GM23248 (cell line): ENCODE results near the gene CAMTA1. TPM values are rescaled to one million over a fixed set of nuclear protein-coding genes. Genes with fewer than 3 reads are reported as not detected.

Source experiments
- DNase-seq: peaks from one replicate; pipeline ENCODE4 v3.0.0-alpha.2; 2015
- H2AFZ ChIP-seq: fragments of 200-600 bp; sonication (generic); 2 replicates; pipeline ENCODE4 v1.6.1; 2016; ENCODE audit warnings: antibody characterized with exemption
- H3F3A ChIP-seq: fragments of 200-600 bp; sonication (generic); 2 replicates; pipeline ENCODE4 v1.6.1; 2016; ENCODE audit warnings: mild to moderate bottlenecking, antibody characterized with exemption, mixed run types; ENCODE audit not compliant: insufficient read depth
- H3K27ac ChIP-seq: fragments of 200-600 bp; sonication (generic); 2 replicates; pipeline ENCODE4 v1.5.1; 2016; ENCODE audit warnings: mild to moderate bottlenecking
- H3K27me3 ChIP-seq: fragments of 200-600 bp; sonication (generic); replicated peaks from 2 replicates; pipeline ENCODE4 v1.6.1; 2016; ENCODE audit warnings: mild to moderate bottlenecking; ENCODE audit not compliant: insufficient read depth
- H3K36me3 ChIP-seq: fragments of 200-600 bp; sonication (generic); 2 replicates; pipeline ENCODE4 v1.6.1; 2016; ENCODE audit warnings: low read depth, mild to moderate bottlenecking
- H3K4me1 ChIP-seq: fragments of 200-600 bp; sonication (generic); 2 replicates; pipeline ENCODE4 v1.6.1; 2016; ENCODE audit warnings: mild to moderate bottlenecking; ENCODE audit not compliant: insufficient read depth
- H3K4me2 ChIP-seq: fragments of 200-600 bp; sonication (generic); one replicate; pipeline ENCODE4 v1.6.1; 2016; ENCODE audit warnings: mild to moderate bottlenecking; ENCODE audit not compliant: unreplicated experiment
- H3K4me3 ChIP-seq: fragments of 200-600 bp; sonication (generic); 2 replicates; pipeline ENCODE4 v1.5.1; 2016; ENCODE audit warnings: mild to moderate bottlenecking
- H3K79me2 ChIP-seq: fragments of 200-600 bp; sonication (generic); 2 replicates; pipeline ENCODE4 v1.6.1; 2016; ENCODE audit warnings: mild to moderate bottlenecking; ENCODE audit not compliant: insufficient read depth
- H3K9ac ChIP-seq: fragments of 200-600 bp; sonication (generic); 2 replicates; pipeline ENCODE4 v1.6.1; 2016; ENCODE audit warnings: mild to moderate bottlenecking
- H3K9me2 ChIP-seq: fragments of 200-600 bp; sonication (generic); 2 replicates; pipeline ENCODE4 v1.6.1; 2016; ENCODE audit warnings: mixed run types, mild to moderate bottlenecking, moderate library complexity; ENCODE audit not compliant: insufficient read depth
- H3K9me3 ChIP-seq: fragments of 200-600 bp; sonication (generic); one replicate; pipeline ENCODE4 v1.6.1; 2017; ENCODE audit warnings: low read depth
- H4K20me1 ChIP-seq: fragments of 200-600 bp; sonication (generic); 2 replicates; pipeline ENCODE4 v1.6.0; 2016; ENCODE audit not compliant: insufficient read depth
- EZH2 ChIP-seq: fragments of 200-600 bp; sonication (generic); IDR thresholded peaks from 2 replicates; pipeline ENCODE4 v1.6.1; 2018; ENCODE audit warnings: antibody characterized with exemption, mild to moderate bottlenecking; ENCODE audit not compliant: insufficient read depth, poor library complexity, severe bottlenecking
- EZH2phosphoT487 ChIP-seq: fragments of 200-600 bp; sonication (generic); IDR thresholded peaks from 2 replicates; pipeline ENCODE4 v1.6.1; 2018; ENCODE audit warnings: antibody characterized with exemption, moderate library complexity, mild to moderate bottlenecking, low read depth; ENCODE audit not compliant: insufficient read depth
- WGBS, 2 experiments: methylation state at CpG; one replicate each; pipeline ENCODE4 v1.1.6; 2015 to 2017; ENCODE audit warnings: low lambda C conversion rate in 2 of 2, low coverage in 1 of 2; ENCODE audit errors: missing lambda C conversion rate in 2 of 2; 5-methylcytosine and 5-hydroxymethylcytosine counted together
- in situ Hi-C: fragments of 300-500 bp; cut with MboI; formaldehyde crosslinking; loops from 2 replicates; pipeline ENCODE4 v1.15.0; 2020
- polyA plus RNA-seq: library from polyadenylated mRNA; unstranded; fragments of >200 nt; fragmentation: Nextera tagmentation; extraction: Ambion mirVana; gene quantifications from 2 replicates; pipeline ENCODE4 v1.2.1, GENCODE V29; 2016
- total RNA-seq: library from RNA; depleted of rRNA; stranded (reverse); fragments of >200 nt; shearing (Covaris generic); gene quantifications from 2 replicates; pipeline ENCODE4 v1.2.3, GENCODE V29; 2014

The CAMTA1 gene
- total and polyA plus RNA-seq, 2 experiments from 2014 or later, result 50.1 to 165 TPM

GRCh38 chr1:7086106-7086505 is 300.9 kb downstream of the CAMTA1 start:
- Histone ChIP-seq H3F3A (no peaks in the 10 kb centered on the region), H4K20me1 (no peaks in the 10 kb centered on the region), H3K9ac (no peak overlapping the region), H3K9me2 (no peaks in the 10 kb centered on the region), H2AFZ (no peak overlapping the region), H3K79me2 (no peaks in the 10 kb centered on the region), H3K4me1 (no peaks in the 10 kb centered on the region), H3K4me3 (no peak overlapping the region), H3K27me3 (no peaks in the 10 kb centered on the region), H3K27ac (no peak overlapping the region), H3K36me3 (no peaks in the 10 kb centered on the region), H3K9me3 (no peaks in the 10 kb centered on the region), H3K4me2 (no peak overlapping the region)
- no peak for TF ChIP-seq EZH2
- no peak for TF ChIP-seq EZH2phosphoT487
- no peak for DNase-seq
- 51 to 56% methylated on average over 11 of the region's 11 CpGs for WGBS, 2 experiments
- in situ Hi-C loops, result no loop called here

GRCh38 chr1:7087888-7088287 is 302.6 kb downstream of the CAMTA1 start:
- H3K9me2 ChIP-seq, result no peaks in the 10 kb centered on the region
- no peak overlapping the region for H3K27ac ChIP-seq
- no peaks in the 10 kb centered on the region for H3F3A ChIP-seq
- H3K36me3 ChIP-seq, result no peaks in the 10 kb centered on the region
- 0 out of 2 replicates have a peak, but pooled peaks cover 11% of the 10 kb centered on the region for H3K27me3 ChIP-seq
- no peak overlapping the region for H2AFZ ChIP-seq
- H3K4me3 ChIP-seq, result no peak overlapping the region
- no peaks in the 10 kb centered on the region for H3K79me2 ChIP-seq
- WGBS, 2 experiments, result 62 to 67% methylated on average over 9 of the region's 9 CpGs
- H3K9me3 ChIP-seq, result no peaks in the 10 kb centered on the region
- H3K9ac ChIP-seq, result no peak overlapping the region
- H3K4me1 ChIP-seq, result no peaks in the 10 kb centered on the region
- in situ Hi-C loops, result no loop called here
- H3K4me2 ChIP-seq, result no peak overlapping the region
- H4K20me1 ChIP-seq, result no peaks in the 10 kb centered on the region
- TF ChIP-seq EZH2phosphoT487, result no peak
- no peak for TF ChIP-seq EZH2
- DNase-seq, result no peak

- Histone ChIP-seq H3K4me2 (no peak overlapping the region), H3K4me3 (no peak overlapping the region), H3K36me3 (no peaks in the 10 kb centered on the region), H3K9me2 (no peaks in the 10 kb centered on the region), H2AFZ (no peak overlapping the region), H3F3A (no peaks in the 10 kb centered on the region), H3K27me3 (peaks cover 12% of the 10 kb centered on the region), H3K9me3 (no peaks in the 10 kb centered on the region), H4K20me1 (no peaks in the 10 kb centered on the region), H3K27ac (no peak overlapping the region), H3K9ac (no peak overlapping the region), H3K79me2 (no peaks in the 10 kb centered on the region), H3K4me1 (no peaks in the 10 kb centered on the region)
- no peak for TF ChIP-seq EZH2
- TF ChIP-seq EZH2phosphoT487, result no peak
- 19 to 23% methylated on average over 5 of the region's 5 CpGs for WGBS, 2 experiments
- in situ Hi-C loops, result no loop called here
- no peak for DNase-seq
Measured at GRCh38 chr1:7089497-7089896, 304.2 kb downstream of the CAMTA1 start.

DNA sequence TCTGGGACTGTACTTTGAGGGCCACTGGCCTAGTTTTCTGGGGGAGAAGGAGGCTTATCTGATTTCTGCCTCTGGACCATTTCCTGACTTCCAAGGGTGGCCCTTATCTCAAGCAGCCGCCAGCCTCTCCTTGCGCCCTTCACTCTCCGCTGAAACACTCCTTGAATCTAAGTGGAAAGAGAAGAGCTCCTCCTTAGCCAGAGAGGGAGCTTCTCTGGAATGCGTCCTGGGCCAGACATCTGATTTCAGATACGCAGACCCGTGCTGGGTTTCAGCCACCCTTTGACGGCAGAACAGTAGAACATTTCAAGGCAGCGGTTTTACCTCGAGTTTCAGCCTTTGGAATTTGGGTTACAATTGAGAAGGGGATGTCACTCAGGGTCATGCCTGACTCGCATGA is 308.0 kb downstream of the CAMTA1 start:
- WGBS, 2 experiments, result 44 to 52% methylated on average over 10 of the region's 10 CpGs
- H3K9me2 ChIP-seq, result no peaks in the 10 kb centered on the region
- H3K4me1 ChIP-seq, result no peaks in the 10 kb centered on the region
- no peak for DNase-seq
- H4K20me1 ChIP-seq, result no peaks in the 10 kb centered on the region
- in situ Hi-C loops, result no loop called here
- H2AFZ ChIP-seq, result no peak overlapping the region
- no peak overlapping the region for H3K27ac ChIP-seq
- H3K4me2 ChIP-seq, result no peak overlapping the region
- H3K27me3 ChIP-seq, result peaks cover 45% of the 10 kb centered on the region
- no peak for TF ChIP-seq EZH2
- no peak for TF ChIP-seq EZH2phosphoT487
- no peaks in the 10 kb centered on the region for H3K36me3 ChIP-seq
- H3K9ac ChIP-seq, result no peak overlapping the region
- no peak overlapping the region for H3K4me3 ChIP-seq
- no peaks in the 10 kb centered on the region for H3F3A ChIP-seq
- no peaks in the 10 kb centered on the region for H3K79me2 ChIP-seq
- H3K9me3 ChIP-seq, result no peaks in the 10 kb centered on the region

- in situ Hi-C loops, result no loop called here
- H3K79me2 ChIP-seq, result no peaks in the 10 kb centered on the region
- no peaks in the 10 kb centered on the region for H3F3A ChIP-seq
- H3K27ac ChIP-seq, result no peak overlapping the region
- no peak for DNase-seq
- peaks cover 51% of the 10 kb centered on the region for H3K27me3 ChIP-seq
- H4K20me1 ChIP-seq, result no peaks in the 10 kb centered on the region
- H3K9ac ChIP-seq, result no peak overlapping the region
- no peaks in the 10 kb centered on the region for H3K9me3 ChIP-seq
- no peak overlapping the region for H2AFZ ChIP-seq
- H3K9me2 ChIP-seq, result no peaks in the 10 kb centered on the region
- WGBS, 2 experiments, result 56 to 58% methylated on average over 4 of the region's 4 CpGs
- H3K4me2 ChIP-seq, result no peak overlapping the region
- H3K4me1 ChIP-seq, result no peaks in the 10 kb centered on the region
- TF ChIP-seq EZH2phosphoT487 (no peak), EZH2 (no peak)
- no peaks in the 10 kb centered on the region for H3K36me3 ChIP-seq
- H3K4me3 ChIP-seq, result no peak overlapping the region
Measured at GRCh38 chr1:7094086-7094485, 308.8 kb downstream of the CAMTA1 start.
